Measurements from ENCODE around the gene ATF6B.

The ATF6B gene

GRCh38 chr6:32120573-32121059, 7.4 kb downstream of the ATF6B start:
- TF ChIP-seq CTCF (IDR thresholded peaks at IDR 0.05): no peak

- TF ChIP-seq CTCF (IDR thresholded peaks at IDR 0.05): peak; percentile 90
These were observed 9.0 kb downstream of the ATF6B start for GRCh38 chr6:32118782-32119628.

- TF ChIP-seq CTCF (IDR thresholded peaks at IDR 0.05): no peak
These were observed 10.6 kb downstream of the ATF6B start for GRCh38 chr6:32117461-32117860.

GRCh38 chr6:32116674-32117073, 11.4 kb downstream of the ATF6B start:
- TF ChIP-seq CTCF (IDR thresholded peaks at IDR 0.05): peak; percentile 40

- TF ChIP-seq CTCF (IDR thresholded peaks at IDR 0.05): no peak
These were observed 12.4 kb downstream of the ATF6B start for GRCh38 chr6:32115623-32116022.

GRCh38 chr6:32114796-32115195, 13.2 kb downstream of the ATF6B start:
- no peak for TF ChIP-seq CTCF (IDR thresholded peaks at IDR 0.05)

- no peak for TF ChIP-seq CTCF (IDR thresholded peaks at IDR 0.05)
These were observed 14.4 kb downstream of the ATF6B start for GRCh38 chr6:32113386-32114352.
